ENCODE results near the gene MRPL46.

GRCh38 chr15:88470625-88471372, 3.6 kb upstream of the MRPL46 start:
- TF ChIP-seq CEBPB (IDR thresholded peaks at IDR 0.05; ENCODE audit: low read depth, low read length) (no peak), POLR2A (IDR thresholded peaks at IDR 0.05; ENCODE audit: low read depth, low read length) (no peak), BHLHE40 (IDR thresholded peaks at IDR 0.05; ENCODE audit: low read depth, low read length) (no peak), MAZ (IDR thresholded peaks at IDR 0.05; ENCODE audit: borderline replicate concordance, low read depth, low read length) (no peak)
